ENCODE measurements around the gene SNTG2. TPM values are rescaled to one million over a fixed set of nuclear protein-coding genes. Genes with fewer than 3 reads are reported as not detected.

Gene SNTG2
- total RNA-seq, 1 experiment from 2014 or later = 20.5 TPM

DNA sequence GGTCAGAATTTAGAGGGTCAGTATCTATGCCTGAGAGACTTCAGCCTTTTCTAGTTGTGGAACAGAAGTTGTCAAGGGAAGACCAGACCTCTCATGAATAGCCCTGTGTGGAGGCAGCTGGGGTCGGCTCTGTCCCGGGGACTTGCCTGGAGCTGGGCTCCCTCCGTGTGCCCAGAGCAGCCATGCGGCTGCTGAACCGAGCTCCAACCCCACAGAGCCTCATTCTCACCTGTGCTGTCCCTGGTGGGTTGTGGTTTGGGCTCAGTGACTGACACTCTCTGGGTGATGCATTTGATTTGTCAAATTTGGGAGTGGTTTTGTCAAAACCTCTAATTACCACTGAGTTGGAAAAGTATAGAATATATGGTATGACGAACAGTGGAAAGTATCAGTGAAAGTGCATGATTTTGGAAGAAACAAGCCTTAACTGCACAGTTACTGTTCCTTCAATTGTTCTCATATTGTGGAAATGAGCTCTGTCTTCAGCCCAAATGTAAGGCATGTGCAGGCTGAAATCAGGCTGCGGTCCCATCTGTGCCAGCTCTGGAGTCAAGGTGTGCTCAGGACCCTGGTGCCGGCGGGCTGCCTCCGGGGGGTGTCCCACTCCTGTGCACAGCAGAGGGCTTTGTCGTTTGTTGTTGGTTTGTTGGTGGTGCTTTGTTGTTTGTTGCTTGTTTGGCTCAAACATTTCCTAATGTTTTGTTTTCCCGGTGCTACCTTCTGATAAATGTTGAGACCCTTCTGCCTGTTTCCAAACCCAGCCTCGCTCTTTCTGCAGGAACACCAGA is 200.3 kb downstream of the SNTG2 start:
- H3K36me3 Mint-ChIP-seq = no peaks in the 10 kb centered on the region; the same call in 1 of the 2 replicates
- CTCF ChIA-PET = interaction anchor here (1.4 to 1.5 kb wide), 2 partner anchors 10 to 400 kb away, joined by 4 to 11 read pairs; no protein-coding TSS in a partner anchor

More for the DNA sequence above, 200.3 kb downstream of the SNTG2 start:
- no peaks in the 10 kb centered on the region for H3K27me3 Mint-ChIP-seq (ENCODE audit: low read depth)
- ATAC-seq (no peak), DNase-seq (ENCODE audit: low spot score) (no peak)
- no peak overlapping the region for H3K4me3 Mint-ChIP-seq
- TF ChIP-seq KAT7 (CRISPR knock-in tag; IDR thresholded peaks at IDR 0.05; ENCODE audit: borderline replicate concordance) = no peak
- no peak for TF ChIP-seq GRHL2 (CRISPR knock-in tag; IDR thresholded peaks at IDR 0.05; ENCODE audit: insufficient replicate concordance, severe bottlenecking)
- no peak for TF ChIP-seq ZNF317 (CRISPR knock-in tag; IDR thresholded peaks at IDR 0.05; ENCODE audit: borderline replicate concordance, low read depth)
- TF ChIP-seq SOX15 (CRISPR knock-in tag; IDR thresholded peaks at IDR 0.05) = no peak
- no peak for TF ChIP-seq ZNF138 (CRISPR knock-in tag; conservative IDR thresholded peaks at IDR 0.05)
- no peak for TF ChIP-seq MAX (CRISPR knock-in tag; IDR thresholded peaks at IDR 0.05)
- TF ChIP-seq GABPB1 (CRISPR knock-in tag; IDR thresholded peaks at IDR 0.05) = no peak
- no peak for TF ChIP-seq ARID4B (CRISPR knock-in tag; IDR thresholded peaks at IDR 0.05; ENCODE audit: borderline replicate concordance)
- TF ChIP-seq ZNF396 (CRISPR knock-in tag; IDR thresholded peaks at IDR 0.05; ENCODE audit: borderline replicate concordance) = no peak
- TF ChIP-seq, protein P1, sequence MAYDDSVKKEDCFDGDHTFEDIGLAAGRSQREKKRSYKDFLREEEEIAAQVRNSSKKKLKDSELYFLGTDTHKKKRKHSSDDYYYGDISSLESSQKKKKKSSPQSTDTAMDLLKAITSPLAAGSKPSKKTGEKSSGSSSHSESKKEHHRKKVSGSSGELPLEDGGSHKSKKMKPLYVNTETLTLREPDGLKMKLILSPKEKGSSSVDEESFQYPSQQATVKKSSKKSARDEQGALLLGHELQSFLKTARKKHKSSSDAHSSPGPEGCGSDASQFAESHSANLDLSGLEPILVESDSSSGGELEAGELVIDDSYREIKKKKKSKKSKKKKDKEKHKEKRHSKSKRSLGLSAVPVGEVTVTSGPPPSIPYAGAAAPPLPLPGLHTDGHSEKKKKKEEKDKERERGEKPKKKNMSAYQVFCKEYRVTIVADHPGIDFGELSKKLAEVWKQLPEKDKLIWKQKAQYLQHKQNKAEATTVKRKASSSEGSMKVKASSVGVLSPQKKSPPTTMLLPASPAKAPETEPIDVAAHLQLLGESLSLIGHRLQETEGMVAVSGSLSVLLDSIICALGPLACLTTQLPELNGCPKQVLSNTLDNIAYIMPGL (CRISPR knock-in tag; IDR thresholded peaks at IDR 0.05) = no peak
- TF ChIP-seq NFATC4 (CRISPR knock-in tag; IDR thresholded peaks at IDR 0.05) = no peak
- no peak for TF ChIP-seq ESRRA (CRISPR knock-in tag; IDR thresholded peaks at IDR 0.05; ENCODE audit: borderline replicate concordance)
- no peak for TF ChIP-seq ZNF121 (CRISPR knock-in tag; IDR thresholded peaks at IDR 0.05)
- TF ChIP-seq CREB1 (CRISPR knock-in tag; IDR thresholded peaks at IDR 0.05) = no peak
- no peak for TF ChIP-seq IRF2 (CRISPR knock-in tag; IDR thresholded peaks at IDR 0.05; ENCODE audit: borderline replicate concordance, low read depth)
- no peak for TF ChIP-seq PRRX2 (CRISPR knock-in tag; IDR thresholded peaks at IDR 0.05)
- no peak for TF ChIP-seq FOXJ3 (CRISPR knock-in tag; IDR thresholded peaks at IDR 0.05; ENCODE audit: borderline replicate concordance)
- no peak for TF ChIP-seq NR1H2 (CRISPR knock-in tag; IDR thresholded peaks at IDR 0.05)
- TF ChIP-seq ZBTB43 (CRISPR knock-in tag; IDR thresholded peaks at IDR 0.05) = no peak
- no peak for TF ChIP-seq JUN (CRISPR knock-in tag; IDR thresholded peaks at IDR 0.05)
- POLR2A ChIA-PET = interaction anchor here (0.6 kb wide), 1 partner anchor 288 kb away, joined by 3 read pairs; no protein-coding TSS in a partner anchor
- no peak overlapping the region for H3K27ac Mint-ChIP-seq
- H3K4me1 Mint-ChIP-seq = no peaks in the 10 kb centered on the region
- no peaks in the 10 kb centered on the region for H3K9me3 Mint-ChIP-seq
